ENCODE data around the gene FAM13A. TPM values are rescaled to one million over a fixed set of nuclear protein-coding genes. Genes with fewer than 3 reads are reported as not detected.

Gene FAM13A
- total RNA-seq, 4 donors from 2014 or later = 157 to 327 (median 202) TPM

- H3K4me3 ChIP-seq (replicated peaks in 1 of 3) = no peak overlapping the region
- TF ChIP-seq POLR2A (IDR thresholded peaks at IDR 0.05) (peak in 1 of 2 donors; percentile 76), CTCF (IDR thresholded peaks at IDR 0.05) (no peak)
- H3K36me3 ChIP-seq = no peaks in the 10 kb centered on the region
- H3K9me3 ChIP-seq = no peaks in the 10 kb centered on the region
- H3K27me3 ChIP-seq = no peaks in the 10 kb centered on the region
- intact Hi-C loops (cut with DNase I) = no loop called here
- 82 to 83% methylated on average over 5 of the region's 5 CpGs for WGBS, 2 donors
- H3K4me1 ChIP-seq = peaks cover 40 to 41% of the 10 kb centered on the region in 2 donors
- DNase-seq = no peak
- H3K27ac ChIP-seq = peak overlapping the region; percentile 82 to 90 (median 84)
Measured at GRCh38 chr4:88756149-88756548, 300.8 kb downstream of the FAM13A start.

GRCh38 chr4:88755454-88755853 is 301.5 kb downstream of the FAM13A start:
- H3K4me3 ChIP-seq (replicated peaks in 1 of 3) = no peak overlapping the region
- no peaks in the 10 kb centered on the region for H3K27me3 ChIP-seq

GRCh38 chr4:88754796-88755195 is 302.2 kb downstream of the FAM13A start:
- no peak for TF ChIP-seq POLR2A (IDR thresholded peaks at IDR 0.05)
- TF ChIP-seq CTCF (IDR thresholded peaks at IDR 0.05) = no peak

More at GRCh38 chr4:88755454-88755853, 301.5 kb downstream of the FAM13A start:
- Histone ChIP-seq H3K9me3 (no peaks in the 10 kb centered on the region), H3K4me1 (peaks cover 42 to 44% of the 10 kb centered on the region in 2 donors), H3K27ac (peak overlapping the region; percentile 82 to 90 (median 84)), H3K36me3 (peaks cover under 1 to 4% of the 10 kb centered on the region in 2 donors)
- intact Hi-C loops (cut with DNase I) = no loop called here
- no peak for TF ChIP-seq CTCF (IDR thresholded peaks at IDR 0.05)
- no peak for TF ChIP-seq POLR2A (IDR thresholded peaks at IDR 0.05)
- DNase-seq = no peak
- 100% methylated on average over 1 of the region's 1 CpG for WGBS, 2 donors

GRCh38 chr4:88753658-88754571 is 303.1 kb downstream of the FAM13A start:
- peak overlapping the region; percentile 82 to 90 (median 84) for H3K27ac ChIP-seq
- H3K27me3 ChIP-seq = no peaks in the 10 kb centered on the region
- 38 to 44% methylated on average over 7 of the region's 7 CpGs for WGBS, 2 donors
- intact Hi-C loops (cut with DNase I) = no loop called here
- peaks cover 16 to 19% of the 10 kb centered on the region in 2 donors for H3K36me3 ChIP-seq
- H3K9me3 ChIP-seq = no peaks in the 10 kb centered on the region
- no peak overlapping the region for H3K4me3 ChIP-seq (replicated peaks in 1 of 3)
- TF ChIP-seq CTCF (IDR thresholded peaks at IDR 0.05) (peak in 1 of 6 experiments; percentile 7), POLR2A (IDR thresholded peaks at IDR 0.05) (peak in 1 of 2 donors; percentile 70)
- H3K4me1 ChIP-seq = peaks cover 36 to 42% of the 10 kb centered on the region in 2 donors
- no peak for DNase-seq

More at GRCh38 chr4:88754796-88755195, 302.2 kb downstream of the FAM13A start:
- peak overlapping the region; percentile 82 to 90 (median 84) for H3K27ac ChIP-seq
- DNase-seq = no peak
- H3K4me3 ChIP-seq (replicated peaks in 1 of 3) = no peak overlapping the region
- H3K27me3 ChIP-seq = no peaks in the 10 kb centered on the region
- H3K9me3 ChIP-seq = no peaks in the 10 kb centered on the region
- peaks cover 41 to 42% of the 10 kb centered on the region in 2 donors for H3K4me1 ChIP-seq
- intact Hi-C loops (cut with DNase I) = no loop called here
- WGBS, 2 donors = 95 to 97% methylated on average over 3 of the region's 3 CpGs
- peaks cover 7 to 10% of the 10 kb centered on the region in 2 donors for H3K36me3 ChIP-seq

GRCh38 chr4:88752754-88753153 is 304.2 kb downstream of the FAM13A start:
- Histone ChIP-seq H3K4me3 (replicated peaks in 1 of 3) (no peak overlapping the region), H3K4me1 (peaks cover 36 to 42% of the 10 kb centered on the region in 2 donors), H3K27me3 (no peaks in the 10 kb centered on the region), H3K9me3 (no peaks in the 10 kb centered on the region), H3K27ac (peak overlapping the region; percentile 82 to 90 (median 84)), H3K36me3 (peaks cover 26 to 30% of the 10 kb centered on the region in 2 donors)
- WGBS, 2 donors = 33 to 35% methylated on average over 2 of the region's 2 CpGs
- intact Hi-C loops (cut with DNase I) = no loop called here
- peak; percentile 72 to 80 for DNase-seq
- no peak for TF ChIP-seq POLR2A (IDR thresholded peaks at IDR 0.05)
- no peak for TF ChIP-seq CTCF (IDR thresholded peaks at IDR 0.05)
